GM12878 (cell line): ENCODE measurements around the gene USP54. TPM values are rescaled to one million over a fixed set of nuclear protein-coding genes. Genes with fewer than 3 reads are reported as not detected.

Source experiments
- BRCA1 ChIP-seq: IDR thresholded peaks from 2 replicates; pipeline ENCODE4 v1.6.1; 2011; ENCODE audit warnings: low read depth, low read length, improper control_type of control experiment
- CBX5 ChIP-seq: sonication (generic); IDR thresholded peaks from 2 replicates; pipeline ENCODE4 v1.6.1; 2016; ENCODE audit warnings: low read depth, moderate library complexity, mild to moderate bottlenecking, inconsistent platforms
- CEBPB ChIP-seq, 2 experiments: fragments of 150-350 bp in 1 of 2; IDR thresholded peaks; 2 replicates each; pipeline ENCODE4 v1.6.1; 2012 to 2014; ENCODE audit warnings: low read depth in 2 of 2, low read length in 2 of 2, borderline replicate concordance in 1 of 2, inconsistent platforms in 1 of 2
- CREB1 ChIP-seq: IDR thresholded peaks from 2 replicates; pipeline ENCODE4 v1.6.1; 2012; ENCODE audit warnings: low read depth, mild to moderate bottlenecking, inconsistent platforms
- E4F1 ChIP-seq: fragments of 450-650 bp; IDR thresholded peaks from 2 replicates; pipeline ENCODE4 v1.6.1; 2018; ENCODE audit warnings: borderline replicate concordance, mild to moderate bottlenecking; ENCODE audit not compliant: partially characterized antibody
- EED ChIP-seq: sonication (generic); IDR thresholded peaks from 2 replicates; pipeline ENCODE4 v1.6.1; 2016; ENCODE audit warnings: antibody characterized with exemption, low read depth
- POLR2AphosphoS5 ChIP-seq: IDR thresholded peaks from 2 replicates; pipeline ENCODE4 v1.6.1; 2011; ENCODE audit warnings: mild to moderate bottlenecking, low read length, inconsistent platforms
- RELB ChIP-seq: fragments of 450-650 bp; IDR thresholded peaks from 2 replicates; pipeline ENCODE4 v1.6.1; 2017; ENCODE audit warnings: low read depth, mild to moderate bottlenecking, moderate library complexity
- TCF12 ChIP-seq: IDR thresholded peaks from 2 replicates; pipeline ENCODE4 v1.6.1; 2011; ENCODE audit warnings: low read depth, mild to moderate bottlenecking, low read length
- ZBED1 ChIP-seq: IDR thresholded peaks from 2 replicates; pipeline ENCODE4 v1.6.1; 2016; ENCODE audit warnings: borderline replicate concordance
- ZNF217 ChIP-seq: fragments of 450-650 bp; IDR thresholded peaks from 2 replicates; pipeline ENCODE4 v1.6.1; 2017; ENCODE audit warnings: antibody characterized with exemption, mild to moderate bottlenecking
- ZNF24 ChIP-seq: fragments of 450-650 bp; IDR thresholded peaks from 2 replicates; pipeline ENCODE4 v1.6.1; 2017; ENCODE audit warnings: antibody characterized with exemption, mild to moderate bottlenecking
- ZNF592 ChIP-seq: fragments of 450-650 bp; IDR thresholded peaks from 2 replicates; pipeline ENCODE4 v1.6.1; 2017; ENCODE audit warnings: mild to moderate bottlenecking, moderate library complexity
- polyA plus RNA-seq, 11 experiments: library from polyadenylated mRNA; depleted of rRNA in 4 of 11; unstranded in 6 of 11; stranded (reverse) in 5 of 11; fragments of >200 nt; fragmentation: Nextera tagmentation in 4 of 11; fragmentation: Illumina TruSeq in 1 of 11; extraction: Ambion mirVana in 4 of 11; extraction: Trizol in 1 of 11; gene quantifications; 1 replicate in 1 of 11; 2 replicates in 10 of 11; pipeline versions ENCODE4 v1.2.1 to v1.2.3, GENCODE V29; 2011 to 2016; ENCODE audit warnings: inconsistent platforms in 2 of 11, missing spikeins in 2 of 11, low read depth in 1 of 11
- total RNA-seq, 4 experiments: library from RNA; depleted of rRNA in 3 of 4; stranded (reverse); fragments of >200 nt in 3 of 4; fragmentation: Illumina TruSeq in 1 of 4; extraction: Trizol in 1 of 4; gene quantifications; 2 replicates each; pipeline versions ENCODE4 v1.2.1 to v1.2.3, GENCODE V29; 2013 to 2021

USP54 gene
- total and polyA plus RNA-seq, 10 of the 15 experiments (the other 5 are each of a cell fraction or from before 2014, with no cell fraction given): 0.93 to 10.5 (median 5.5) TPM

GRCh38 chr10:73590881-73591799, at the start of gene USP54 (continued):
- no peak for TF ChIP-seq TCF12
- TF ChIP-seq EED: no peak
- no peak for TF ChIP-seq BRCA1
- no peak for TF ChIP-seq ZBED1
- no peak for TF ChIP-seq ZNF24
- no peak for TF ChIP-seq ZNF592
- TF ChIP-seq ZNF217: no peak
- TF ChIP-seq E4F1: no peak
- TF ChIP-seq POLR2AphosphoS5: no peak
- no peak for TF ChIP-seq CBX5
- TF ChIP-seq CEBPB (IDR thresholded peaks at IDR 0.05; ENCODE audit: borderline replicate concordance in 1 of 2, low read depth in 2 of 2, low read length in 2 of 2): no peak
- TF ChIP-seq CREB1: no peak
- TF ChIP-seq RELB: peak; percentile 21; the same call in 1 of the 2 replicates
